PC-9 (cell line): ENCODE results near the gene CMTR2.

Experiments
- CTCF ChIP-seq: fragments of 200-600 bp; sonication (generic); conservative IDR thresholded peaks from 2 replicates; pipeline ENCODE4 v1.6.1; 2017; ENCODE audit warnings: mixed run types, antibody characterized with exemption, mild to moderate bottlenecking, moderate library complexity
- EZH2 ChIP-seq: fragments of 200-600 bp; sonication (generic); IDR thresholded peaks from 2 replicates; pipeline ENCODE4 v1.8.0; 2017; ENCODE audit warnings: antibody characterized with exemption, low read depth

- TF ChIP-seq CTCF (no peak), EZH2 (no peak)
Observed at GRCh38 chr16:71254832-71255525, 34.2 kb downstream of the CMTR2 start.
